ENCODE data around the gene SLC66A3.

GRCh38 chr2:11144077-11144737, 11.1 kb upstream of the SLC66A3 start:
- TF ChIP-seq CTCF (IDR thresholded peaks at IDR 0.05) (no peak), POLR2A (IDR thresholded peaks at IDR 0.05) (no peak)
